ENCODE measurements around the gene CFAP299. TPM values are rescaled to one million over a fixed set of nuclear protein-coding genes. Genes with fewer than 3 reads are reported as not detected.

Gene CFAP299
- total and polyA plus RNA-seq, 2 of the 8 experiments (the other 6 are each of a cell fraction or from before 2014, with no cell fraction given), result not detected

GRCh38 chr4:80489798-80490197 lies 154.3 kb downstream of the CFAP299 start:
- CTCF ChIA-PET (ENCODE audit: partially characterized antibody), result interaction anchor here (1.4 kb wide), 1 partner anchor 127 kb away, joined by 4 read pairs; no protein-coding TSS in a partner anchor

More at GRCh38 chr4:80489798-80490197, 154.3 kb downstream of the CFAP299 start:
- H3K23me2 ChIP-seq (ENCODE audit: low read depth, low read length), result no peaks in the 10 kb centered on the region
- no peak overlapping the region for H4K5ac ChIP-seq (ENCODE audit: insufficient read length, low read depth, low read length)
- no peak overlapping the region for H2BK15ac ChIP-seq (ENCODE audit: low read length)
- no peak overlapping the region for H2BK120ac ChIP-seq (replicated peaks; ENCODE audit: low read depth, low read length)
- H2BK5ac ChIP-seq (ENCODE audit: low read depth, low read length), result no peak overlapping the region
- no peak overlapping the region for H3K23ac ChIP-seq (ENCODE audit: insufficient read length)
- no peak overlapping the region for H3K4me3 ChIP-seq (ENCODE audit: extremely low read depth in 1 of 4, insufficient read depth in 2 of 4, low read depth in 3 of 4, low read length in 4 of 4)
- DNase-seq (ENCODE audit: low read depth in 1 of 2, low spot score in 2 of 2), result no peak
- H3K36me3 ChIP-seq (ENCODE audit: control insufficient read depth in 2 of 4, insufficient read depth in 4 of 4, low read length in 3 of 4), result no peaks in the 10 kb centered on the region
- no peak overlapping the region for H3K56ac ChIP-seq (replicated peaks; ENCODE audit: insufficient read length, low read depth, low read length)
- no peak overlapping the region for H2BK12ac ChIP-seq (ENCODE audit: low read depth, low read length)
- no peak overlapping the region for H4K91ac ChIP-seq (replicated peaks; ENCODE audit: insufficient read length, low read length)
- H3K4me2 ChIP-seq (ENCODE audit: insufficient read depth in 1 of 2, low read depth in 2 of 2, low read length in 2 of 2), result no peak overlapping the region
- H2AK5ac ChIP-seq (ENCODE audit: low read depth, low read length), result no peak overlapping the region
- POLR2A ChIA-PET (ENCODE audit: partially characterized antibody), result no interaction called here
- H4K20me1 ChIP-seq (replicated peaks in 1 of 2; ENCODE audit: control insufficient read depth in 1 of 2, insufficient read depth in 2 of 2, low read length in 2 of 2), result no peaks in the 10 kb centered on the region
- H3K79me2 ChIP-seq (ENCODE audit: control insufficient read depth in 1 of 2, insufficient read depth in 2 of 2, low read length in 2 of 2), result no peaks in the 10 kb centered on the region
- no peak overlapping the region for H2BK20ac ChIP-seq (ENCODE audit: low read length)
- H3K4ac ChIP-seq (replicated peaks; ENCODE audit: insufficient read length, low read depth, low read length), result no peak overlapping the region
- H3K14ac ChIP-seq (ENCODE audit: insufficient read length), result no peak overlapping the region
- no peak overlapping the region for H4K8ac ChIP-seq (ENCODE audit: extremely low read depth, insufficient read depth, low read length)
- no peaks in the 10 kb centered on the region for H3K79me1 ChIP-seq (ENCODE audit: low read depth, low read length)
- FAIRE-seq, result no peak
- H2AFZ ChIP-seq (ENCODE audit: low read length), result no peak overlapping the region
- H3K9me3 ChIP-seq (ENCODE audit: insufficient read depth in 2 of 2, low read depth in 1 of 2, low read length in 1 of 2), result no peaks in the 10 kb centered on the region
- H3K27ac ChIP-seq (ENCODE audit: low read depth, low read length), result no peak overlapping the region
- no peak overlapping the region for H3K9ac ChIP-seq (replicated peaks in 1 of 4; ENCODE audit: extremely low read depth in 1 of 4, low read depth in 3 of 4, low read length in 3 of 4)
- 95% methylated on average over 4 of the region's 4 CpGs; no CpG with 5 or more reads in 1 of the 2 experiments for WGBS, 2 experiments (ENCODE audit: extremely low coverage in 1 of 2, insufficient coverage in 1 of 2, insufficient read length in 1 of 2, insufficient replicate concordance in 2 of 2, low coverage in 1 of 2, low lambda C conversion rate in 2 of 2, missing lambda C conversion rate in 1 of 2)
- TF ChIP-seq JUND (IDR thresholded peaks at IDR 0.05; ENCODE audit: low read length), result no peak
- TF ChIP-seq HDAC2 (IDR thresholded peaks at IDR 0.05; ENCODE audit: borderline replicate concordance in 1 of 2, low read depth in 2 of 2, low read length in 2 of 2), result no peak
- no peak for TF ChIP-seq GTF2F1 (IDR thresholded peaks at IDR 0.05; ENCODE audit: borderline replicate concordance, low read depth, low read length)
- no peak for TF ChIP-seq SP2 (IDR thresholded peaks at IDR 0.05; ENCODE audit: low read length)
- TF ChIP-seq ATF2 (IDR thresholded peaks at IDR 0.05; ENCODE audit: low read length), result no peak
- TF ChIP-seq POU5F1 (IDR thresholded peaks at IDR 0.05; ENCODE audit: low read depth, low read length), result no peak
- no peak for TF ChIP-seq SP4 (IDR thresholded peaks at IDR 0.05; ENCODE audit: low read length)
- no peak for TF ChIP-seq KDM5A (IDR thresholded peaks at IDR 0.05; ENCODE audit: low read length)
- no peaks in the 10 kb centered on the region for H3K27me3 ChIP-seq (replicated peaks in 1 of 4; ENCODE audit: control insufficient read depth in 3 of 4, extremely low read depth in 1 of 4, insufficient read depth in 3 of 4, low read length in 3 of 4)
- H3K18ac ChIP-seq (ENCODE audit: extremely low read depth, low read length), result no peak overlapping the region
- peaks cover 0 to 8% (median 0%) of the 10 kb centered on the region in 4 experiments; a peak in 3 of 7 replicates for H3K4me1 ChIP-seq (replicated peaks in 1 of 4; ENCODE audit: control insufficient read depth in 3 of 4, insufficient read depth in 4 of 4, low read length in 3 of 4)
